IgD-negative memory B cell (primary cell): Measurements from ENCODE around the gene ELOVL6. TPM values are rescaled to one million over a fixed set of nuclear protein-coding genes. Genes with fewer than 3 reads are reported as not detected.
"Not testable (repeated sequence)": the region's sequence is repeated elsewhere in the genome, so short reads cannot be mapped to it uniquely, and the experiment has no call there.

Experiments used
- H3K27ac Mint-ChIP-seq, 3 donors: one replicate each; pipeline ENCODE4 v1.8.0; 2020 to 2022; ENCODE audit warnings: mild to moderate bottlenecking in 3 of 3, mixed read lengths in 3 of 3, moderate library complexity in 1 of 3
- H3K27me3 Mint-ChIP-seq: one replicate; pipeline ENCODE4 v1.8.0; 2021; ENCODE audit warnings: mixed read lengths
- H3K36me3 Mint-ChIP-seq: one replicate; pipeline ENCODE4 v1.8.0; 2020; ENCODE audit warnings: mild to moderate bottlenecking, mixed read lengths
- H3K4me1 Mint-ChIP-seq, 3 donors: one replicate each; pipeline ENCODE4 v1.8.0; 2020 to 2022; ENCODE audit warnings: mixed read lengths in 3 of 3, mild to moderate bottlenecking in 1 of 3
- H3K4me3 Mint-ChIP-seq, 4 donors: one replicate each; pipeline ENCODE4 v1.8.0; 2020 to 2022; ENCODE audit warnings: mild to moderate bottlenecking in 4 of 4, mixed read lengths in 4 of 4, moderate library complexity in 3 of 4
- H3K9me3 Mint-ChIP-seq, 3 donors: one replicate each; pipeline ENCODE4 v1.8.0; 2020 to 2021; ENCODE audit warnings: mixed read lengths in 3 of 3, mild to moderate bottlenecking in 1 of 3
- polyA plus RNA-seq: library from polyadenylated mRNA; unstranded; fragments of 300-500 nt; fragmentation: Illumina TruSeq; gene quantifications from one replicate; pipeline ENCODE4 v1.2.3, GENCODE V29; 2021

ELOVL6 gene
- polyA plus RNA-seq, 1 donor from 2014 or later = 0.08 TPM

DNA sequence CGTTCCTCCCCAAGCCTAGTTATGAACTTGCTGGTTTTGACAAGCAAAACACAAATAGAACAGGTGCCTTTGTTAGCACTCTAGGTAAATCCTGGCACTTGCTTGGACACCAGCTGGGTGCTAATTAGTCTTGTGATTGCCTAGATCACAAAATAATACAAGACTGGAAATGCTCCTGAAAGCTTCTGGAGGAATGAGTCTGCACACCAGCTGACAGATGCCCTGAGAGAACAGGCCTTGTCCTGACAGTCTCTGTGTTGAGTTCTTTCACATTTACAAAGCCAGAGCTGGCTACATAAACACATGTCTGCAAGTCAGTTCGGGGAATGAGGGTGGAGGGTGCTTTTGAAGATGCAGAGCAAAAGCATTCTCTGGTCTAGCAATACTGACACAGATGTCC is 93.8 kb downstream of the ELOVL6 start:
- no peaks in the 10 kb centered on the region for H3K9me3 Mint-ChIP-seq
- peaks cover 0 to 4% (median 0%) of the 10 kb centered on the region in 3 donors for H3K4me1 Mint-ChIP-seq
- H3K36me3 Mint-ChIP-seq = no peaks in the 10 kb centered on the region
- no peaks in the 10 kb centered on the region for H3K27me3 Mint-ChIP-seq
- no peak overlapping the region for H3K4me3 Mint-ChIP-seq
- H3K27ac Mint-ChIP-seq = no peak overlapping the region

DNA sequence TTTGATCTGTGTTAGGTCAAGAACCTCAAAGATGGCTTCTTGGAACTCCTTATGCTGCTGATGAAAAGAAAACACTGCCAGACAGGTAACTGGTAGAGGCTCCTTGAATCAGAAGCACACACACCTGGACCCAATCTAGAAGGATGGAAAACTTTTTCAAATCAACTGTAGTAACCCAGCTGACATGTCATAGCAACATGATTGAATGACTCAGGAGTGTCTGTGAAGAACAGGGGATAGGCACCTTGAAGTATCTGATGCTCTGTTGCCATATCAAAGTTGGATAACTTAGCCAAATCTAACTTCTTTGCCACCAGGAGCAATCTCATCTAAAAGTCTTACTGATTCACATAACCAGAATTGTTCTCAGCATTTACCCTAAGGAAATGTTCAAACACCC is 98.8 kb downstream of the ELOVL6 start:
- H3K27me3 Mint-ChIP-seq = no peaks in the 10 kb centered on the region
- no peak overlapping the region for H3K27ac Mint-ChIP-seq
- no peaks in the 10 kb centered on the region for H3K4me1 Mint-ChIP-seq
- H3K4me3 Mint-ChIP-seq = no peak overlapping the region
- no peaks in the 10 kb centered on the region for H3K9me3 Mint-ChIP-seq
- no peaks in the 10 kb centered on the region for H3K36me3 Mint-ChIP-seq

DNA sequence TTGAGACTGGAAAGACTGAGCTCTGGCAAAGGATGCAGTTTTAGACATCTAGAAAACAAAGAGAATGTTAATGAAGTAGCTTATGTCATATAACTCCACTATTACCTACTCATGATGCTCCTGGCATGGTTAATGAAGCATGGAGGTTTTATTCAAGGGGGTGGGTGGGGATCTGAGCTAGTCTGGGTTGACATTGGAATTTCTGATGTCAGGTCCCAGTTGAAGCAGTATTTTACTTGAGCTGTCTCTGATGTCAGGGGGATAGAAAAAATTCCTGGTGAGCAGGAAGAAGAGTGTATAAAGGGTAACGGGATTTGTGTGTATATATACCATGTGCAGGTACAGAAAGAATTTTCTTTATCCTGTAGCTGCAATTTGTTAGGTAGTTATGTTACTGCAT is 102.0 kb downstream of the ELOVL6 start:
- Mint-ChIP-seq H3K4me1 (no peaks in the 10 kb centered on the region), H3K27ac (no peak overlapping the region), H3K9me3 (no peaks in the 10 kb centered on the region), H3K4me3 (no peak overlapping the region), H3K27me3 (peaks cover 2% of the 10 kb centered on the region), H3K36me3 (no peaks in the 10 kb centered on the region)

DNA sequence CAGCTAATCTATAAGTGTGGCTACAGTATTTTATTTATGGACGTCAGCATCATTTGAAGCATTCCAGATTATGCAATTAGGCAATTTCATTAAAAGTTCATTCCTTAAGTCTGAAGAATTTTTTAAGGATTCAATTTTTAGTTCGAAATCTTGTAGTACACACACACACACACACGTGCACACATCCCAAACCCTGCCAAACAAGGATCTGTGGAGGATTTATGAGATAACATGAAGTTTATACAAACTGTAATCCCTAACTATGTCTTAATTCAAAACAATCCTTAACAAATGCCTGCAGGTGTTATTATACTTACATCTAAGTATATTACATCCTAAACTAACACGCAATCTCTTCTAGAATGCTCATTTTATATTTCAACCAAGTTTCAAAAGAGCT is 105.8 kb downstream of the ELOVL6 start:
- H3K27me3 Mint-ChIP-seq = peaks cover 2% of the 10 kb centered on the region
- no peak overlapping the region for H3K27ac Mint-ChIP-seq
- no peak overlapping the region for H3K4me3 Mint-ChIP-seq
- no peaks in the 10 kb centered on the region for H3K36me3 Mint-ChIP-seq
- no peaks in the 10 kb centered on the region for H3K4me1 Mint-ChIP-seq
- no peaks in the 10 kb centered on the region for H3K9me3 Mint-ChIP-seq

DNA sequence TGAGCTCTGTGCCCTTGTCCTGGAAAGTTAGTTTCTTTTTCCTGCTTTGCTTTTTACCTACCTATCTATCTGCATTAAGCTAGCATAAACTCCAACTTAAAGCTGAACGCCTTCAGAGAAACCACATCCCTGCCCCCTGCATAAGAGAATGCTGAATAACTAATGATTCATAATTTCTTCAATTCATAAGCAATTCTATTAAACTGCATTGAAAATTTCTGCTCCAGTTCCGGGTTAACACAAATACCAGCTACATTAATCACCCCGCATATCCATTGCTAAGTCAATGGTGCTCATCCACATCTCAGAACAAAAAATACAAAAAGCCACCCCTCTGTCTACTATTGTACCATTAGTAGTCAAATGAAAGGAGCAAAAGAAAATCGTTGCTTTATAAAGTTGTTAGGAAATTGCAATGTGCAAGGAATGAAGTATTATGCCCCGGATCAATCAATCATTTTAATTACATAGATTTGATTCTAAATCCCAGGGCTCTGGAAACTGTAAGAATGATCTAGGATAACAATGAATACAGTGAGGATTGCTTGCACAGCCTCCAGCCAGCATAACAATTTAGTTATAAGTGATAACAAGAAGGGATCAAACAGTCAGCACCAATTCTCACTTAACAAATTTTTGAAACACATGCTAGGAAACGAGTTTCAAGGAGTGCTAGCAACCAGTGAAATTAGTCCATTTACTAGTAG is 106.8 kb downstream of the ELOVL6 start:
- peaks cover 2% of the 10 kb centered on the region for H3K27me3 Mint-ChIP-seq
- H3K9me3 Mint-ChIP-seq = no peaks in the 10 kb centered on the region
- no peaks in the 10 kb centered on the region for H3K4me1 Mint-ChIP-seq
- H3K27ac Mint-ChIP-seq = no peak overlapping the region
- no peaks in the 10 kb centered on the region for H3K36me3 Mint-ChIP-seq
- H3K4me3 Mint-ChIP-seq = no peak overlapping the region

DNA sequence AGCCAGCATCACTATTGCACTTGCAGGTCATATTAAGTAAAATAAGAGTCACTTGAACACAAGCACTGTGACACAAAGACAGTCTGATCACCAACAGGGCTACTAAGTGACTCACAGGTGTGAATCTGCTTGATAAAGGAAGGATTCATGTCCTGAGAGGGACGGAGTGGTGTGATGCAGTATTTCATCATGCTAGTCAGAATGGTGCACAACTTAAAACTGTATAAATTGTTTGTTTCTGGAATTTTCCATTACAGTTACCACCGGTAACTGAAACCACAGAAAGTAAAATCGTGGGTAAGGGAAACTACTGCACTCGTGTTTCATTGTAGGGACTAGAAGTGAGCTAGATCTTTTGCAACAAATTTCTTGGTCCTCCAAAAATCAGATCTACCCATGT is 109.7 kb downstream of the ELOVL6 start:
- peaks cover 0 to 5% (median 0%) of the 10 kb centered on the region in 3 donors for H3K4me1 Mint-ChIP-seq
- peaks cover 2% of the 10 kb centered on the region for H3K27me3 Mint-ChIP-seq
- no peaks in the 10 kb centered on the region for H3K36me3 Mint-ChIP-seq
- H3K9me3 Mint-ChIP-seq = no peaks in the 10 kb centered on the region
- no peak overlapping the region for H3K4me3 Mint-ChIP-seq
- H3K27ac Mint-ChIP-seq = no peak overlapping the region

DNA sequence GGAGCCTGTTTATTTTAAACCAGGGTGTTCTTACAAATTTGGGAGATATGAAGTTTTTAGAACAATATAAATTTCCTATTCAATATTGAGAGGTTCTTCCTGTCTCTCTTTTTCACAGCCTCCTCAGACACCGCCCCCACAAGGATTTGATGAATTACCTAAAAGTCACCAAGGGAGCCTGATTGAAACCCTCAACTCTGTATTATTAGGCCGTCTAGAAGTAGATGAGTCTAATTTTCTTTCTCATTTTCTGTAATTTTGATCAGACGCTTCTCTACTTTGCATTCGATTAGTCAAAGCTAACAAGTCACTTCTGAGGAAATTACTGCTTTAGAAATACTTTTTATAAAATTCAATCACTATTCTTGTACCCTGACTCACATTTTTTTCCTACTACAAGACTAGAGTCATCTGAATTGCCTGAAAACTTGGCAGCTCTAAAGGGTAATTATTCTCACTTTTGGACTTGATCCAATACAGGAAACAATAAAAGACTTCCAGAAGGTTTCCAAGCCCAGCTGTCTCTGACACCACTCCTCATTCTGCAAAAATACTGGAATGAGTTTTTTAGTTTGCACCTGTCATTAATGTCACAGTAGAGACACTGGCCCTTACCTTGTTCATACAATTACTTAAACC is 111.2 kb downstream of the ELOVL6 start:
- Mint-ChIP-seq H3K27ac (no peak overlapping the region), H3K4me1 (peaks cover 0 to 5% (median 0%) of the 10 kb centered on the region in 3 donors), H3K4me3 (no peak overlapping the region)

DNA sequence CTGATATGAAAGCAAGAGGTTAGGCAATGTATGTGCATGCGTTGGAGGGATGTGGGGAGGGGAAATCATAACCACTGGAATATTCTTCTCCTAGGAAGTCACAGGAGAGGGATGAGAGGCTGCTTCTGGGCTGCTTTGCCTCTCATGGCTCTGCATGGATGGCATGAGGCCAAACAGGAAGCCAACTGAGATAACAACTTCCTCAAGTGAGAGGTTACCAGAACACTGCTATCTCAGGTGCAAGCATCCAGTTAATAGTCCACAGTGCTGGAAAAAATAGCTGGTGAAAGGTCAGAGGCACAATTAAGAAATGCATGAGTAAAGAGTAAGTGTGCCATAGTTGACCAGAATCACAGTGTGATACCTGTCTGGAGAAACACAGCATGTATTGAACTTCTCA is 113.3 kb downstream of the ELOVL6 start:
- Mint-ChIP-seq H3K36me3 (no peaks in the 10 kb centered on the region), H3K27me3 (no peaks in the 10 kb centered on the region), H3K9me3 (no peaks in the 10 kb centered on the region), H3K4me3 (no peak overlapping the region), H3K27ac (no peak overlapping the region), H3K4me1 (peaks cover 0 to 5% (median 0%) of the 10 kb centered on the region in 3 donors)

More for the DNA sequence above, 111.2 kb downstream of the ELOVL6 start:
- Mint-ChIP-seq H3K36me3 (no peaks in the 10 kb centered on the region), H3K27me3 (no peaks in the 10 kb centered on the region), H3K9me3 (no peaks in the 10 kb centered on the region)

DNA sequence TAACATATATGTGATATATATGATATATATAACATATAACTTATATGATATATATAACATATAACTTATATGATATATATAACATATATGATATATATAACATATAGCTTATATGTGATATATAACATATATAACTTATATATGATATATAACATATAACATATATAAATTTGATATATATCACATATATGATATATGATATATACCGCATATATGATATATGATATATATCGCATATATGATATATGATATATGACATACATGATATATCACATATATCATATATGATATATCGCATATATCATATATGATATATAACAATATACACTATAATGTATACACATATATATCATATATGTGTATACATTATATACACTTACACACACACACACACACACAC is 114.3 kb downstream of the ELOVL6 start:
- Mint-ChIP-seq H3K9me3 (no peaks in the 10 kb centered on the region), H3K36me3 (no peaks in the 10 kb centered on the region), H3K27me3 (no peaks in the 10 kb centered on the region), H3K27ac (no peak overlapping the region), H3K4me1 (peaks cover 0 to 5% (median 0%) of the 10 kb centered on the region in 3 donors), H3K4me3 (no peak overlapping the region)

DNA sequence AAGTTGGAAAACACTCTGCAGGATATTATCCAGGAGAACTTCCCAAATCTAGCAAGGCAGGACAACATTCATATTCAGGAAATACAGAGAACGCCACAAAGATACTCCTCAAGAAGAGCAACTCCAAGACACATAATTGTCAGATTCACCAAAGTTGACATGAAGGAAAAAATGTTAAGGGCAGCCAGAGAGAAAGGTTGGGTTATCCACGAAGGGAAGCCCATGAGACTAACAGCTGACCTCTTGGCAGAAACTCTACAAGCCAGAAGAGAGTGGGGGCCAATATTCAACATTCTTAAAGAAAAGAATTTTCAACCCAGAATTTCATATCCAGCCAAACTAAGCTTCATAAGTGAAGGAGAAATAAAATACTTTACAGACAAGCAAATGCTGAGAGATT is 120.3 kb downstream of the ELOVL6 start:
- H3K36me3 Mint-ChIP-seq = not testable (repeated sequence)

DNA sequence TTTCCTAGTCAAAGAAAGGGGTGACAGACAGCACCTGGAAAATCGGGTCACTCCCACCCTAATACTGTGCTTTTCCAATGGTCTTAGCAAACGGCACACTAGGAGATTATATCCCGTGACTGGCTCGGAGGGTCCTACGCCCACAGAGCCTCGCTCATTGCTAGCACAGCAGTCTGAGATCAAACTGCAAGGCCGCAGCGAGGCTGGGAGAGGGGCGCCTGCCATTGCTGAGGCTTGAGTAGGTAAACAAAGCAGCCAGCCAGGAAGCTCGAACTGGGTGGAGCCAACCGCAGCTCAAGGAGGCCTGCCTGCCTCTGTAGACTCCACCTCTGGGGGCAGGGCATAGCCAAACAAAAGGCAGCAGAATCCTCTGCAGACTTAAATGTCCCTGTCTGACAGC is 121.6 kb downstream of the ELOVL6 start:
- not testable (repeated sequence) for H3K9me3 Mint-ChIP-seq, H3K4me1 Mint-ChIP-seq, H3K27ac Mint-ChIP-seq, H3K27me3 Mint-ChIP-seq, H3K36me3 Mint-ChIP-seq, H3K4me3 Mint-ChIP-seq

More for the DNA sequence above, 120.3 kb downstream of the ELOVL6 start:
- H3K9me3 Mint-ChIP-seq, H3K27ac Mint-ChIP-seq, H3K27me3 Mint-ChIP-seq, H3K4me1 Mint-ChIP-seq, H3K4me3 Mint-ChIP-seq: not testable (repeated sequence)

DNA sequence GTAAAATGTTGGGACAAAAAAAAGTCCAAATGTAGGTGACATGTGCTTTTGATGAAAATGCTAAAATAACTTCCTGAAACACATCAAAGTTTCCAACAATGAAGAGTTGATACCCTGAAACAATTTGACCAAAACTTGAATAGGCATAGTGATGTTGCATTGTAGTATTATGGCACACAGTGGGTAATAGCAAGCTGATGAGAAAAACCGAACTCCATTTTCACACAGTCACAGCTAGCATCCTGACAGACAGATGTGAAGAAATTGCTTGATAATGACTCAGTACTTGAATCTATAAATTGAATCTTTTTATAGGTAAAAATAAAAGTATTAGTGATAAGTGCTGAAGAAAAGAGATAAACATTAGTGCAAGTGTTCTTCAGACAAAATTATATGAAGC is 122.5 kb downstream of the ELOVL6 start:
- H3K36me3 Mint-ChIP-seq = no peaks in the 10 kb centered on the region
- H3K9me3 Mint-ChIP-seq = peaks cover 0 to 5% (median 2%) of the 10 kb centered on the region in 3 donors
- no peaks in the 10 kb centered on the region for H3K4me1 Mint-ChIP-seq
- H3K4me3 Mint-ChIP-seq = no peak overlapping the region
- no peak overlapping the region for H3K27ac Mint-ChIP-seq
- H3K27me3 Mint-ChIP-seq = no peaks in the 10 kb centered on the region

DNA sequence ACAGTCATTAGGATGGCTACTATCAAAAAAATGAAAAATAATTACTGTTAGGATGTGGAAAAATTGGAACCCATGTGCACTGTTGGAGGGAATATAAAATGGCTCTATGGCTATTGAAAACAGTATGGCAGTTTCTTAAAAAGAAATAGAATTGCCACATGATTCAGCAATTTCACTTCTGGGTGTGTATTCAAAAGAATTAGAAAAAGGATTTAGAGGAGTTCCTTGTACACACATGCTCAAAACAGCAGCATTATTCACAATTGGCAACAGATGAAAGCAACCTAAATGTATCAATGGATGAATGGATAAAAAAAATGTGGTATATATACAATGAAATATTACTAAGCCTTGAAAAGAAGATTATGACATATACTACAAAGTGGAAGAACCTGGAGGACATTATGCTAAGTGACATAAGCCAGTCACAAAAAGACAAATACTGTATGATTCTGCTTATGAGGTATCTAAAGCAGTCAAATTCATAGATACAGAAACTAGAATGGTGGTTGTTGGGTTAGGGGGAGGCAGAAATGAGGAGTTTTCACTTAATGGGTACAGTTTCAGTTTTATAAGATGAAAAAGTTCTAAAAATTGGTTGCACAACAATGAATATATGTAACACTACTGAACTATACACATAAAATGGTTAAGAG is 123.2 kb downstream of the ELOVL6 start:
- peaks cover 0 to 5% (median 2%) of the 10 kb centered on the region in 3 donors for H3K9me3 Mint-ChIP-seq
- no peak overlapping the region for H3K4me3 Mint-ChIP-seq
- H3K27ac Mint-ChIP-seq = no peak overlapping the region
- no peaks in the 10 kb centered on the region for H3K27me3 Mint-ChIP-seq
- no peaks in the 10 kb centered on the region for H3K36me3 Mint-ChIP-seq
- H3K4me1 Mint-ChIP-seq = no peaks in the 10 kb centered on the region

DNA sequence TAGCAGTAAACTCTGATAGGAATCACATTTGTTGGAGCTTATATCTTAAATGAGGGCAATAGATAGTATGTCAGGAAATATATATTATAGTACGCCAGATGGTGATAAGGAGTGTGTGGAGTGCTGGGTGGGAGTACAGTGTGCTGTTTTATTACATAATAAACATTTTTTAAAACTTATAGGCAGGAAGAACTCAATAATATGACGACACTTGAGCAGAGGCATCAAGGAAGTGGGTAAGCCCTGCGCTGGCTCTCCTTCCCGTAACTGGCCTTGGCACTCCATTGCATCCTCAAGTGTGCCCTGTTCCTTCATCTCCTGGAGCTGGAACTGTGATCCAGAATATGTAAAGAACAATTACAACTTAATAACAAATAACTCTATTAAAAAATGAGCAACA is 123.8 kb downstream of the ELOVL6 start:
- no peak overlapping the region for H3K27ac Mint-ChIP-seq
- no peaks in the 10 kb centered on the region for H3K27me3 Mint-ChIP-seq
- peaks cover 0 to 5% (median 2%) of the 10 kb centered on the region in 3 donors for H3K9me3 Mint-ChIP-seq
- no peaks in the 10 kb centered on the region for H3K36me3 Mint-ChIP-seq
- H3K4me3 Mint-ChIP-seq = no peak overlapping the region
- no peaks in the 10 kb centered on the region for H3K4me1 Mint-ChIP-seq

DNA sequence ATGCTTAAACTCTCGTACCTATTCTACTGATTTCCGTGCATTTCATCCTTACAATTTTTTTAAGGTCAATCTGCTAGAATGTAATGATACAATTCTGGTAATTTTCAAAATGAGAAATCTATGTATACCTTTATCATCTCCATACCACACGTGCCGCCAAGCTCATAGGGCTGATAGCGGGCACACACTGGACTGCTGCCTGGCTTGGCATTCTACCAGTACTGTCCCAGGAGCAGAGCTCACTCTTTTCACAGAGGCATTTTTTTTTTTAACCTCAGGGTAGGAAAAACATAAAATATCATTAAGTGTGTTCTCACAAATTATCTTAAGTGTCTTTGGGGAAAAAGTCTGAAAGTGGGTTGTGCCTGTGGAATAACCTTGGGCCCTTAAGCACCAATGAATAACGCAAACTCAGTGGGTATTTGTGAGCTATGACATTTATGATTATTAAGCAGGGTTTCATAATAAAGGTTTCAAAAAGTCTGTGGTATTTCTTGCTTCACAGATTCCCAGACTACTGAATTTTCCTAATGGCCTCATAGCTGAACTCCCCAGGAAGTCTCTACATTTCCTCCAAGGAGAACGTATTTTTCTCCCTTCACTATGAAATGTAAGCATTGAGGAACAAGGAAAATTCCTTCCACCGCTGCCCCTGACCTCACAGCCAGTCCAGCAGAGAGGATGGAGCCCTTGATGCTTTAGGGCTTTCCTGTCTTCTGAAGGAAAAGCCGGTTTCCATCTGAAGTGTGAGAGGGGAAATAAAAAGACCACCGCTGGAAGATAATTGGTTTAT is 125.2 kb downstream of the ELOVL6 start:
- H3K4me3 Mint-ChIP-seq = no peak overlapping the region
- H3K9me3 Mint-ChIP-seq = peaks cover 0 to 5% (median 2%) of the 10 kb centered on the region in 3 donors
- no peaks in the 10 kb centered on the region for H3K36me3 Mint-ChIP-seq
- no peaks in the 10 kb centered on the region for H3K27me3 Mint-ChIP-seq
- no peaks in the 10 kb centered on the region for H3K4me1 Mint-ChIP-seq
- H3K27ac Mint-ChIP-seq = no peak overlapping the region
